Stimulated activated naive CD8-positive, alpha-beta T cell treated with anti-CD3 and anti-CD28 coated beads, Interleukin-15, Interleukin-2, amounts not matched to agents 100 U/mL and 50 U/mL, for 24 hours (primary cell): ENCODE data around the gene COL1A1.

Source experiments
- ATAC-seq: fragments of 150-1000 bp; cut with Tn5 transposase; one replicate; pipeline ENCODE4 v1.10.0; 2021
- DNase-seq: peaks from one replicate; pipeline ENCODE4 v3.0.0; 2021

COL1A1 gene

DNA sequence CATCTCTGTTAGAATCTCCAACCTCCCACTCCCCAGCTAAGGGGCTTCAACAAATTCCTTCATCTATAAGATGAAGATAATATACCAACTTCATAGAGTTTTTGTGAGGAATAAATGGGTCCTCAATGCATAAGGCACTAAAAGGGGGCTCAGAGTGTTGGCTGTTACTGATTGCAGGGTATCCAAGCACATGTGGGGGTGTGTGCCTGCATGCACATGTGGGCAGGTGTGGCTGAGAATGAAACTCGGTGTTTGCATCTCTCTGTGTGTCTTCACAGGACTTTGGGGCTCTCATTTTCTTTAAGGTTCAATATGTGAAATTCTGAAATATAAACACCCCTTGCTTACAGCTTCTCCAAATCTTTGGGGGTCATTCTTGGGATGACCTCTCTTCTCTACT is 46.8 kb downstream of the COL1A1 start:
- DNase-seq (no peak), ATAC-seq (no peak)

GRCh38 chr17:50153650-50154575 is 47.5 kb downstream of the COL1A1 start:
- ATAC-seq (no peak), DNase-seq (no peak)

GRCh38 chr17:50152736-50153135 is 48.7 kb downstream of the COL1A1 start:
- no peak for ATAC-seq
- DNase-seq = peak; percentile 7

- DNase-seq = peak; percentile 63
Observed at GRCh38 chr17:50151937-50152547, 49.4 kb downstream of the COL1A1 start.

GRCh38 chr17:50151041-50151936 is 50.1 kb downstream of the COL1A1 start:
- DNase-seq = peak; percentile 92
- ATAC-seq = peak; percentile 67

More at GRCh38 chr17:50151937-50152547, 49.4 kb downstream of the COL1A1 start:
- ATAC-seq = peak; percentile 4

DNA sequence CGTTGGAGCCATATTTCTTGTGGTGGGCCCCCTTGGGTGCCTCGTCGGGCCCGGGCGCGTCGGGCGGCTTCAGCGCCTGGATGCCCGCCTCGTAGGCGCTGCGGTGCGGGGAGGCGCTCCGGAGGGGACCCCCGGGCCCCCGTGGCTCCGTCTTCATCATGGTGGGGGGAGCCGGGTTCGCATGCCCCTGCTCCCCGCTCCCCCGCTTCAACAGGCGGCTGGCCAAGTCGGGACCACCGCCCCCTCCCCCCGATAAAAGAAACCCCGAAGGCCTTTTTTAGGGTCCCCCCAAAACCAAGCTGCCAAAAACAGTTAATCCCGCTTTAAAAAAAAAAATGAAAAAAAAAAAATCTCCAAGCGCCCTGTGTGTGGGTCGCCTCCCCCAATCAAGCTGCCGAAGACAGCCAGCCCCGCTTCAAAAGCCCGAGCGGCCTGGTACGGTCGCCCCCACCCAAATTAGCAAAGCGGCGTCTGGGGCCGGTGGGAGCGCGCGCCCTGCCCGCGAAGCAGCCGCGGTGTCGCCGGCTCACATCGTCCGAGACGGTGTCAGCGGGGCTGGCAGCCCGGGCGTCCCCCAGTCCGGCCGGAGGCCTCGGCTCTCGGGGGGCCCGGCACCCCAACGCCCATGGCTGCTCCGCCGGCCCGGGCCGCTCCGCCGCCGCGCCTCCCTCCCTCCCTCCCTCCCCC is 50.9 kb downstream of the COL1A1 start, which contains the start of gene PPP1R9B:
TSS of gene PPP1R9B (minus strand) at position 324 of the 687 bp plus-strand sequence. CDS start at position 160, 164 bp downstream.
- ATAC-seq (no peak), DNase-seq (peak; percentile 14)

DNA sequence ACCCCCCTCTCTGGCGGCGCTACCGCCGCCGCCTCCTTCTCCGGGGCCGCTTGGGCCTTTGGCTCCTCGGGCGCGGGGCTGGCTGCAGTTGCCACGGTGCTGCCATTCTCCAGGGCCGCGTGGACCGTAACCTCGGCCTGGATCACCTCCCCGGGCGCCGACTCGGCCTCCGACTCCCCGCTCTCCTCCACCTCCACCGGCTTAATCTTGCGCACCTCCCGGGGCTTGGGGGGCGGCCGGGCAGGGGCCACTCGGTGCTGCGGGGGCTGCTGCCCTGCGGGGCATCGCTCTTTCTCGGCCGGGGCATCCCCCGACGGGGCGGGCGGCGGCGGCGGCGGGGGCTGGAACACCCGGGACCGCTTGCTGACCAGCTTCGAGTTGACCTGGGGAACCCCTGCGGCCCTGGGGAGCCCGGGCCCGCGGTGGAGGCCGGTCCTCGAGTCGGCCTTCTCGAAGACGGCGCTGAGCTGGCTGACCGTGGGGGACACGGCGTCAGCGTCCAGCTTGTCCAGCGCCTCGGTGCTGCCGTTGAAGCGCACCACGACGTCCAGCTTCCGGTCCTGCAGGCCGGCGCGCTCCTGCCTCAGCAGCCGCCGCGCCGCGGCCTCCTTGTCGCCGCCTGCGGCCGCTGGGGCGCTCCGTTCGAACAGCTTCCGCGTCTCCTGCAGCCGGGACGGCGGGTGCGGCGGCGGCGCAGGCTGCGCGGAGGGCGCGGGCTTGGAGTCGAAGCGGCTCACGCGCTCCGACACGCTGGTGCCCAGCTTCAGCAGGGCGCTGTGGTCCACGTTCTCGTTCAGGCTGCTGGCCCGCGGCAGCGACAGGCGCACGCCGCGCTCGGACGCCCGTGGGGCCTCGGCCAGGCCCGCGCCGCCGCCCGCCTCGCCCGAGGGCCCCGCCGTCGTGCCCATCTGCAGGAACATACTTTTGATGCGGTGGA is 51.7 kb downstream of the COL1A1 start:
- ATAC-seq (no peak), DNase-seq (peak; percentile 62)

DNA sequence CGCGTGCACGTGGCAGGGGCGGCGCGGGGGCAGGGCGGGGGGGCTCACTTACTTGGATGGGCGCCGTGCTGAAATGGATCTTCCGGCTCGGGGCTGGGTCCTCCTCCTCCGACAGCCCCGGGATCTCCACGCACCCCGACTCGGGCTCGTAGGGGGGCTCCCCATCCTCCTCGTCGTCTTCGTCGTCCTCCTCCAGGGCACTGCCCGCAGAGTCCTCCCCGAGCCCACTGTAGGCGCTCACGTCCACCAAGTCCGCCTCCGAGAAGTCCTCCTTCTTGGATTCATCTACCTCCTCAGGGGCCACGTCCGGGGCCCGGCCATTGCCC is 52.4 kb downstream of the COL1A1 start:
- DNase-seq (no peak), ATAC-seq (no peak)

- DNase-seq (peak; percentile 87), ATAC-seq (peak; percentile 55)
Observed at GRCh38 chr17:50148226-50149090, 53.0 kb downstream of the COL1A1 start.

DNA sequence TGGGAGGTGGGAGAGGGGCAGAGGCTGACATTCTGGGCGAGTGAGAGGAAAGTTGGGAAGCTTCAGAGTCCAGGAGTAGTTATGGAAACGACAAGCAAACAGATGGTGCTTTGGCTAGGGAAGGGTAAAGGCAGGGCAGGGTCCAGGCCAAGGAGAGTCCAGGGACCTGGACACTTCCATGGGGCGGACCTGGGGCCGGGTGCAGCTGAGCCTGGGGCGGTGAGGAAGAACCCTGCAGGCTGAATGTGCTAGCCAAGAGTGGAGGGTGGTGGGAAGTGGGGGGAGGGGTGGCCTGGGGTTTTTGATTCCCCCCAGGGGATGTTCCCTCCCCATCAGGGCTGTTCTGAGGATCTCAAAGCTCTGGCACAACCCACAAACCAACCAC is 53.6 kb downstream of the COL1A1 start:
- peak; percentile 55 for DNase-seq
- no peak for ATAC-seq

DNA sequence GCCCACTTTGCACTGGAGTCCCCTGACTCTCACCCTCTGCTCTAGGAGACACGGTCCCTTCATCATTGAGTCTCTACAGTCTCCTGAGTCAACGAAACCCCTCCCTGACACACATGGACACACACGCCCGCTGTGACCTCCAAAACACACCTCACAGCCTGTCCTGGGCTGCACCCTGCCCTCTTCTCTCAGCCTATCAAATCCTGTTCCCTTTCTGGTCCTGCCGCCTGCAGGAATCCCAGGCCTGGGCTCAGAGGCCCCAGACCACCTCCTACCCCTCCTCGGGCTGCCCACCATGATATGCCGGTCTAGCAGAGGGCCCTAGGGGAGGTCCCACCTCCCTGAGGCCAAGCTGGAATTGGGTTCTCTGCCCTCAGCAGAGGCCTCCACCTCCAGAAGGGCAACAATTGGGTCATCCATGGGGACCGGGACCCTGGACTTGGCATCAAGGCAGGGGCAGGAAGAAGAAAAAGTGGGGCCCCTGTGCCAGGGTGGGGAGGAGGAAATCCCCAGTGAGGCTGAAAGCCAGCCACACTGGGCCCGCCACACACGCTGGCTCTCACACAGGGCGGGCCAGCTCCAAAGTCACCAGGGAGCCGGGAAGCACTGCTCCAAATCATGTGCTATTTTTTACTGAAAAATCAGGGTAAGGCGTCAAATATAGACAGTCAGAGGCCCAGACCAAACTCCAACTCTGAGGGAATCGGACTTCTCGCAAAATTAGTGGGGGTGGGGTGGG is 54.3 kb downstream of the COL1A1 start:
- ATAC-seq (no peak), DNase-seq (peak; percentile 35)

DNA sequence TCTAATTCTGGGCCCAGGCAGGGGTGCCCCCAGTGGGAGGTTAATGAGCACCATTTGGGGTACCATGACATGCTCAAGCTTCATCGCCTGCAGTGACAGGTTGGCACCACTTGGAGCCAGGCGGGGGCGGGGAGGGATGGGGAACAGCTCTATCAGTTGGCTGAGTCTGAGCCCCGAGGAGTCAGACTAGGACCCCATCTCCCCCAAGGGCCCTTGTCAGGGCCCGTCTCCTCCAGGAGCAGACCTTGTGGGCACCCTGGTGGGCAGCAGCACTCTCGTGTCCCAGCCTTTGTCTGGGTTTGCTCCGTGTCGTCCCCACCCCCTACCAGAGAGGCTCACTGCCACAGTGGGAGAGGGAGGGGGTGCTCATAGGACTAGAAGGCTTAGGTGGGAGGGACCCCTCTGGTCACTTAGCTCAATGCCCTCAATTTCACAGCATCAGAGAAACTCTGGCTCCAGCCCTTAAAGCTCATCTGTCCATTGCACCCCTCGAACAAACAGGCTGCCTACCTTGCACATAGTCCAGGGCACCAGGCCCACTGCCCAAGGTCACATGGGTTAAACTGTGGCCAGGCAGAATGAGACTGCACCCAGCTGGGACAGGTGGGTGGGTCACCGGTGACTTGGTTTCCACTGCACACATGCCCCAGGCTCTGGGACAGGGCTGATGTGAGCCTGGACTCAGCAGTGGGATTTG is 55.1 kb downstream of the COL1A1 start:
- ATAC-seq (no peak), DNase-seq (peak; percentile 51)

DNA sequence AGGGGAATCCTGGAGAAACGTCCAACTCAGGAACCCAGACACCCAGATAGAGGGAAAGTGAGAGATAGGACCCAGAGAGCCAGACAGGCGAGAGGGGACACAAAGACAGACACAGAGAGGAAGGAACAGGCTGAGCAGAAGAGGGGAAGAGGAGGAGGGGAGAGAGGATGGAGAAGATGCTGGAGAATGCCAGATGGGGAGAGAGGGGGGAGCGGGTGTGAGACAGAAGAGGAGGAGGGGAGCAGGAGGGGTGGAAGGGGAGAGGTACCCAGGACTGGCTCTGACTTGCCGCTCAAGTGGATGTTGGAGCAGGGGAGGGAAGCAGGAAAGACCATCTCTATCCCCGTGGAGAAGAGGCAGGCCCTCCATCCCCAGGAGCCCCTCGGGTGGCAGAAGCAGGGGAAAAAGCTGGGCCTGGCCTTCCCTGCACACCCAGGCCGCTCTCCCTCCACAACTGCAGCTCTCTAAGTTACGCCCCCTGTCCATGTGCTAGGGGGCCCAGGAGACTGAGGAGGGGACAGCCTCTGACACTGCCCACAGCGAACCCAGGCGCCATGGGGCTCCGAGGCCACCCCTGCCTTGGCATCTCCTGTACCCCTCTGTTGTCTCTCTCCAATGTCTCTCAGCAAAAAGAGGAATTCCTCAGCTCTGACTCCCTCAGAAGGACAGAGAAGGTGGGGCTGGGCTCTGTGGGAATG is 55.8 kb downstream of the COL1A1 start:
- ATAC-seq = no peak
- DNase-seq = no peak

- peak; percentile 55 for DNase-seq
- ATAC-seq = peak; percentile 3
Observed at GRCh38 chr17:50144845-50145531, 56.4 kb downstream of the COL1A1 start.

DNA sequence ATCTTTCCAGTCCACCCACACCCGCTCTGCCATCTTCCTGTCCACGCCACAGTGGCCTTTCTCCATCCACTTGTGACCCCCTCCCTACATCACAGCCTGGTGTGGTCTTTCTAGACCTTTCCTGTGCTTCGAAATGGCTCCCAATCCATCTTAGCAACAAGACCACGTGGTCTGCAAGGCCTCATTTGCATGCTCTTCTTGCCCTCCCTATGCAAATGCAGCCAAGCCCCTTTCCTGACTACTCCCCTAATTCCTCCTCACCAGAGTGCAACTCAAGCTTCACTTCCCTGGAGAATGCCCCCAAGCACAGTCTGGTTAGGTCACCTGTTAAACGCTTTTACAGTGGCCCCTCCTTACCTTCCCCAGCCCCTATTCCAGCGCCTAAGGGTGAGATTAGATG is 57.1 kb downstream of the COL1A1 start:
- ATAC-seq = no peak

DNA sequence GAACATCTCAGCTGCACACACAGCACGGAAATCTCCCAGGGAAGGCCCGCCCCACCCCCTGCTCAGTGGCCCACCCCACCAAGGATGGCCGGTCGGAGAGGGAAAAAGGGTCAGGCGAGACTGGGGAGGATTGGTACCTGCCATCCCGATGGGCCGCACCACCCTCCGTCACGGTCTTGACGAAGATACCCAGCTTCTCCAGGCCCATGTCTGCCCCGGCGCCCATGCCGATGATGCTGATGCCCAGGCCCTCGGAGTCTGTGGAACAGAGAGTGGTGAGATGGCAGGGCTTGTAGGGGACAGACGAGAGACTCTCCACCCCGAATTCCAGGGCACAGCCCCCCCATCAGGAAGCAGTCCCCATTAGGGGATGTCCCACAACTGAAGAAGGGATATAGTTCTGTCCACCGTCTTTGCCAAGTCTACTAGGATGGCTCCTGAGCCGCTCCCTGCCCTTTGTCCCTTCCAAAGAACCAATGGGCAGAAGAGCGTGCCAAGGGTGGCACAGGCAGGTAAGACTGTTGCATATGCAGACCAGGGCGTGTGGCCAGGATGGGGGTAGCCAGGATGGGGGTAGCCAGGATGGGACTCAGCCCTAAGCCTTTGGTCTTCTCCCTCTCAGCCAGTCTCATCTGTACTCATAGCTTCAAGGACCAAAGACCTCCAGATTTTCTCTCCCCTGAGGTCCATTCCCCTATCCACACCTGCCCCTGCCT is 57.8 kb downstream of the COL1A1 start:
- DNase-seq = no peak
- ATAC-seq = no peak

More for the DNA sequence above, 57.1 kb downstream of the COL1A1 start:
- no peak for DNase-seq
